ENCODE results near the gene MAPK8.

Gene MAPK8

DNA sequence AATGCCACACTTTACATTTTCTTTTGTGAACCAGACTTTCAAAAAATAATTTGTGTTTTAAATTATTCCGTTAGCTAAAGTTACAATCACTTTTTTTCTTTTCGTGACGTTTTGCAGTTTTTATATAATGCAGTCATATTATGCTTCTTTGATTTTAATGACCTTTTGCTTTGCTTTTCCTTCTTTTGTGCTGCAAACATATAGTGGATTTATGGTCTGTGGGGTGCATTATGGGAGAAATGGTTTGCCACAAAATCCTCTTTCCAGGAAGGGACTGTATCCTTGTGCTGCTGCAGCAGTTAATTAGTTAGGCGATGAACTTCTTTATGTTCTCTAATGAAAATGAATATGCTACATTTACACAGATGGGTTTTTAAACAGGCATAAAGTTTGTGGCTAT is 117.4 kb downstream of the MAPK8 start:
- no peak for DNase-seq

DNA sequence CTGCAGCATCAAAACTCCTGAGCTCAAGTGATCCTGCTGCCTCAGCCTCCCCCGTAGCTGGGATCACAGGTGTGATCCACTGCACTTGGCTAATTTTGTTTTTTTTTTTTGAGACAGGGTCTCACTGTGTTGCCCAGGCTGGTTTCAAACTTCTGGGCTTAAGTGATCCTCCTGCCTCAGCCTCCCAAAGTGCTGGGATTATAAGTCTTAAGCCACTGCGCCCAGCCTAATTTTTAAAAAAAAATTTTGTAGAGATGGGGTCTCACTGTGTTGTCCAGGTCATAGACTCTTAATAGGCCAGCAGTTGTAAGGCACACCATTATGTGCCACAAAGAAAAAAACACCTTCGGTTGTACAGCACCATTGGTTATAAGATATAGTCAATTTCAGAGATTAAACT is 122.4 kb downstream of the MAPK8 start:
- DNase-seq: no peak

DNA sequence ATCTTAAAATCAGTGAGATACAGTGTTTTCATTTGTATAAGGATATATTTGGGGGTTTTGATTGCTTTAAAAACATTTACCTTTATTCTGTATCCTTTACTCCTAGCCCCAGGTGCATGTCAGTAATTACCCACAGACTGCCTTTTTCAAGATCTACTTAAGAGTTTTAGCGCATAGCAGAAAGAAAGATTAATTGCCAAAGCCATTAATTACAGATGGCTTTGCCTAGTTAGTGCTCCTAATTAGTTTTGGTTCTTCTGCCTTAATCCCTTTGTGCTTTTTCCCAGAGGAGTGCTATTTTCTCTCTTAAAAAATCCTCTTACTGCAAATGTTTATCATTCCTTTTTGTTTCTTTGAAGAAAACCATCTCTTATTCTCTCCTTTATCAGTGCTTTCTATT is 122.8 kb downstream of the MAPK8 start:
- no peak for DNase-seq

DNA sequence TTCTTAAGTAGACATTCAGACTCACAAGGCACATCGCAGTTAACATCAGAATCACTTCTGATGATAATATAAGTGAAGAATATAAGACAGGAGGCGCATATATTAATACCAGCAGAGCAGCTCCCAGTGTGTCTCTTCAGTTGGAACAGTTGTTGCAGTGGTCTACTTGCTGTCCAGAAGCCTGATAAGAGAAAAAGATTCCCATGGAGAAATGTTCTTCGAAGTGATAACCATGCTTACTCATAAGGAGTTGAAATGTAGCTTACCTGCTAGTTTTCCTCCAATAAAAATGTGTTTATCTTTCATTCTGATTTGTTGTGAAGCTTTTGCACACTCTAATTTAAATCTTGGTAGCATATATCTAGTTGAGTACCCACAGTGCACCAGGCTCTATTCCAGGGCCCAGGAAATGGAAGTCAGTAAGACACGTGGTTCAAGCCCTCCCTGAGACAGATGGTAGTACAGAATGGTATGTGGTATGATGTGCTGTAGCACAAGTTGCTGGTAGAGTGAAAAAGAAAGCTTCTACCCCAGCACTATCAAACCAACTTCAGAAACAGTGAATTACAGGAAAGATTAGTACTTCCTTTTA is 124.0 kb downstream of the MAPK8 start:
- DNase-seq: no peak

DNA sequence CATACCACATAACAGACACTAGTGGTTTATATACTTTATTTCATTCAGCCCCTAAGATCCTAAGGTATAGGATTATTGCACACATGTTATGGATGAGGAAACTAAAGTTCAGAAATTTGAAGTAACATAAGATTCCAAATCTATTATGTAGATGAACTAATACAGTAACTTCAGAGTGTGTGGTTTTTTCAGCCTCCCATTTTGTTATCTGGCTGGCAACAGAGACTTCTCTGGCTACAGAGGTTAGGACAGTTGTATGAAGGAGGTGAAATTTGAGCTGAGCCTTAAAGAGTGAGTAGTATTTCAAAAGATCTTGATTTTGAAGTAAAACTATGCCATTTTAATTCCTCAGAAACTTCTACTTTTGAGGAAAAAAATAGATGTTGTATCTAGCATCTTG is 125.4 kb downstream of the MAPK8 start:
- DNase-seq: no peak

DNA sequence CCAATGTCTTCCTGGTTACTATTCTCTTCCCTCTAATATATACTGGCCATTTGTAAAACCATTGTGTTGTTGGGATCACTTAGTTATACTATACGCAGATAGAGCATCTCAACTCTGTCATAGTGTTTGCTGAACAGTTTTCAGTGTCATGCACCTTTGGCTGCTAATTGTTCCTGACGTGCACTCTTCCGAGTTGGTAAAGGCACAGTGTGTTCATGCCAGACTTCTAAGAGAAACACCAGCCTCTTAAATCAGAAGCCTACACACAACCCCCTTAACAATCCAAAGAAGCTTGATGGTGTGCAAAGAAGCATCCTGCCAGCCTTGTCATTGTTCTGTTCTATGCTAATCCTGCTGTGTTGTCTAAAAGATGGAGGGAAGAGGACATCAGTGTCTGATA is 131.1 kb downstream of the MAPK8 start:
- DNase-seq: no peak

DNA sequence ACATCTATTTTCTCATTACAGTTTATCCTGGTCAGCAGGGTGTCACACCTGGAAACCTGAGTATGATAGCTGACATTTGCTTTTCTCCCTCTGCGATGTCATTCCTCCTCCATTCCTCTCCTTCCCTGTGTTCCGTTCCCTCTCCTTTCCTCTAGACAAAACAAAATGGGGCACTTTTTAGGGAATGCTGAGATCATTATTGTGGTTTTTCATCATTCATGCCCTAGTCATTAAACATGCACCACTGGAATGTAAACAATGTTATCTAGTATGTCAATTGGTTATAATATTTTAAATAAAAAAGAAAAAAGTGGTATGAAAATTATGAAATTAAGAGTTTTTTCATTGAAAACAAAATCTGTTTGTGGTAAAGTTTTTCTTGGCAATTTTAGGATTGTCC is 132.6 kb downstream of the MAPK8 start:
- DNase-seq: no peak

DNA sequence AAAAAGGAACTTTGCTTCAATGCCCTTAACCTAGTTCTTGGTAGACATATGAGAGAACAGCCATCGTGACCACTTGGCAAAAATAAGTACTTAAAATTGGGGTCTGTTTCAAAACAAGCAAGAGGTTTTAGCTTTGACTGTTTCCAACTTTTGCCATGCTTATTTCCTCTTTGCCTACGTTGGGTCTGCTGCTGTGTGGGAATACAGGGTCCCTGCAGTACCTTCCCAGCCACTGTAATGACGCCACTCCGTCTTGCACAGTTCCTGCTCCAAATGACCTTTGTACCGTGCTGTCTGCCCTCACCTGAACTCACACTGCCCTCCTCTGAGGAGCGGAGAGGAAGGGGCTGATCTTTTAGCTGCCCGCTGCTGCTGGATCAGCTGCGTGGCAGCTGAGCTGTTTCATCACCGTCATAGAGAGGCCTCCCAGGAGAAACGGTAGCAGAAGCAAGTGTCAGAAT is 133.1 kb downstream of the MAPK8 start:
- DNase-seq: no peak

DNA sequence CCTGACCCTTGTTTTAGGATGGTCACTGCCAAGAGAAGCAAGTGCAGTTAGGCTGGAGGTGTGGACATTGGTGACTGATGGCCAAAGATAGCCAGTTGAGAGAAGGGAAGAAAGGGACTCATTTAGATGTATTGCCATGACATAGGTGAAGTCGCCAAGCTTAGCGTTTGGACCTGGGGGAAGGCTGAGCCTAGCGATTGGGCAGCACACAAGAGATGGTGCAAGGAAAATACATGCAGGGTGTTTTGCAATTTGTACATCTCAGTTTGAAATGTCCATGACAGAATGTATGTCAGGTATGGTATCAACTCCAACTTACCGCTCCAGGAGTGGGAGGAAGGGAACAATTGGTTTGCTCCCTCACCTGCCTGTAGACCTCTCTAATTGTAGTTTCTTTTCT is 134.3 kb downstream of the MAPK8 start:
- no peak for DNase-seq

DNA sequence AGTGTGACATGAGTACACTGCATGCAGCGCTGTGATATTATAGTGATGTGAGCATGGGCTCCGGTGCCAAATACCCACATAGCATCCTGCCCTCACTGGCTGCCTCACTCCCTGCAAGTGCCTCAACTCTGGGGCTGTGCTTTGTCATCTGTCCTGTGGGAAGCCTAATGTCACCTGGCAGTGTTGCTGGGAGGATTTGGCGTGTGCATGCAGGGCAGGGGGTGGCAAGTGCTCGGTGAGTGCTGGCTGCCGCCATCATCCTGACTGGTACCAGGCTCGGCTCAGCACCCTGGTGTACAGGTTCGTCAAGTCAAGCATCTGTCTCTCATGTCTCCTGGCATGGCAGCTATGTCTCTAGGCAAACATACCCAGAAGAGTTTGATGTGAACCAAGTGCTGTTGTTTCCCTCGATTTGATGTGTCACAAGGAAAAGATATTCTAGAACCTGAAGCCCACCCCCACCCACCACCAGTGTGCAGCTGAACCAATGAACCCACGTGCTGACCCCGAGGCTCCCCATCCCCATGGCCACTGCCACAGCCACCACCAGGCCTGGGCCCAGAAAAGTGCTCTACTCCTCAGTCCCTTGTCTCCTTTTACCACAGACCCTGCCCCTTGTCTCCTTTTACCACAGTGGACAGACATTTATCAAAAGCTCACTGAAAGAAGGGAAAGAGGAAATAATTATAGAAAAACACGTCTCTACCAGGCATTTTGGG is 135.8 kb downstream of the MAPK8 start:
- DNase-seq: no peak

DNA sequence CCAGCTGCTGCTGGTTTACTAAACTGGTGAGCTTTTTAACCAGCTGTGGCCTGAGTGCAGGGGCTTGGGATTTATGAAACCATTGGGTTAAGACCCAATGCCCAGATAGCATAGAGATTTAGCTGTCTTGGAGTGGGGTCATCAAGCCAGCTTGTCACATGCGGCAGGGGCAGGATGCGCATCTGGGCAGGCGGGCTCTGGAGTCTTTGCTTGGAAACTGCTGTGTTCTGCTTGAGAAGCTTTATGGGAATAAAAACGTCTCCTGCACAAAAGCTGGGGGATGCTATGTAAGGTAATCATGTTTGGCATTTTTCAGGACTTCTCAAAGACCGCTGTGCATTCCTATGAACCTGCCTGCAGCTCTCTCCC is 136.3 kb downstream of the MAPK8 start:
- no peak for DNase-seq

DNA sequence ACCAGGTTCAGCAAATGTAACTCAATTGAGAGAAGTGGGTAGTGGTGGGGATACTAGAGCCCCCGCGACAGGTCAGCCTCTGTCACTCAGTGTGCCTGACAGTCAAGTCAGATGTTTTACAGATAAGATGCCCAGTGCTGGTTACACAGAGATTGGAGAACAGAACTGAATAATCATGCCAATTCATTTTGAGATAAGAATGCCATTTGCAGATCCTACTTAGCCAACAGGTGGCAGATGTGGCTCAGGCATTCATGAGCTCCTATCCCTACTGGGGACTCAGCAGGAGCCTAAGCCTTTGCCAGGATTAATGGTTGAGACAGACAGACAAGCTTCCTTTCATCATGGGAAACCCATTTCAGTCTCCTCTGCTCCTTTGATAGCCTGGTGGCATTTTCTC is 137.8 kb downstream of the MAPK8 start:
- no peak for DNase-seq

DNA sequence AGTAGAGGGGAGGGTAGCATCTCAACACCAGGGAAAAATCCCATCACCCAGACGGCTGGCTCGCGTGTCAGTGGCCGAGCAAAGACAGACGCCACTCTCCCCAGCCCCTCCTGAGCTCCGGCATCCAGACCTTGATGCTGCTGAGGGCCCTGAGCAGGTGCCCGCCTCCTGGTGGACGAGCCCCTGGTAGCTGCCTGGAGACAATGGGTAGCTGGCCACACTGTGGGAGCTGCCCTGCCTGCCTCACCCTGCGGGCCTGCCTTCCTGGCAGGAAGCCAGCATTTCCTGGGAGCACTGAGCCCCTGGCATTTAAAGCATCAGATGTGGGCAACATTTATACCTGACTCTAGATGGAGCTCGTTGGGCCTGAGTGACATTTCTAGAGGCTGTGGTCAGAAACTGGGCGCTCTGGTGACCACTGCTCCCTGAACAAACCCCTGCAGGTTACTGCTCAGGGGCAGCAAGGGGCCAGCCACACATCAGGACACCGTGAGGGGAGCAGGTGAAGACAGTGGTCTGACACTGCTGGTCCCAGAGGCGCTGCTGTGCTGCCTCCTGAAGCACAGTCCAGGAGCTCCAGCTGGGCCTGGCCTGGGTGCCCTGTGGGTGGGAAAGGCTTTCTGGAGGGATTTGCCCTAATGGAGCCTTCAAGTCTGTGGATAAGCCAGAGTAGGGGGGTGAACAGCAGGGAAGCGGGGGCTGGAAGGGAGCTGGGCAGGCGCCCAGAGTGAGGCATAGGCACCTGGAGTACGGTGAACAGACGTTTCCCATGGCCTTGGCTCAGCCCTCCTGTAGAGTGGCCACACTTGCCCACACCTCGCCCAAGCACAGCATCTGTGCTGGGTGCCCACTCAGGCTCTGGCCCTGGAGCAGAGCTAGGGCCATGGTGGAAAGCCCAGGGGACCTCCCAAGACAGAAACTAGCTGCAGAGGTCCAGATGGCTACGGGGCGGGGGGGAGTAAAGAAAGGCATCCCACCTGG is 138.7 kb downstream of the MAPK8 start:
- DNase-seq: no peak

DNA sequence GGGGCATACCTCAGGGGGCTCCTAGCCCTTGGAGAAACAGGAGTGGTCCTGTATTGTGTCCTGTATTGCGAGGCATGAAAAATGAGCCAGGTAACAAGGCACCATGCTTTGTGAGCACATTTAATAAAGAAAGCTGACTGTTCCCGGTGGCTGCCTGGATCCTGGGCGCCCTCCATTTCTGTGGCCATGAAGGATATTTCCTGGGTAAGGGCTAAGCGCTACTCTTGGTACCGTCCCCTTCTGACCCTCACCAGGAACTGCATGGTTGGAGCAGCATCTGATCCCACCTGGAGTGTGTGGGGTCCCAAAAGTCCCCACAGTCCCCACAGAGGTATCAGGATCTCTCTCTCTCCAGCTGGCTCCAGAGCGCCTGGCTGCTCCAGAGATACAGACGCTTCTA is 139.5 kb downstream of the MAPK8 start:
- DNase-seq: no peak

DNA sequence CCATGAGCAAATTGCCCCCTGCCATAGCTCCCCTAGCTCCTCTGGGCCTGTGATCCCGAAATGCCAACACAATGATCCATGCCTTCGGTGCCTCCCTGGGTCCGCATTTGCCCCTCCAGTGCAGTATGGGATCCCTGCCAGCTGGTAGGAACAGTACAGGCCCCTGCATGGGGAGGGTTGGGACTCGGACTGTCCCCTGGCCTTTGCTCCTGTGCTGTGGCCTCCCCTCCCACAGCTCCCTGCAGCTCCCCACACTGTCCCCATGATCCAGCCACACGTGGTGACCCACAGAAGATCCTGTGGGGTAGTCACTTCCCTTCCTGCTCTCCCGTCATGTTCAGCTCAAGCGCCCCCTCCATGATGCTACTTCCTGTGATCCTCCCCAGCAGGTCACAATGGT is 140.3 kb downstream of the MAPK8 start:
- no peak for DNase-seq

DNA sequence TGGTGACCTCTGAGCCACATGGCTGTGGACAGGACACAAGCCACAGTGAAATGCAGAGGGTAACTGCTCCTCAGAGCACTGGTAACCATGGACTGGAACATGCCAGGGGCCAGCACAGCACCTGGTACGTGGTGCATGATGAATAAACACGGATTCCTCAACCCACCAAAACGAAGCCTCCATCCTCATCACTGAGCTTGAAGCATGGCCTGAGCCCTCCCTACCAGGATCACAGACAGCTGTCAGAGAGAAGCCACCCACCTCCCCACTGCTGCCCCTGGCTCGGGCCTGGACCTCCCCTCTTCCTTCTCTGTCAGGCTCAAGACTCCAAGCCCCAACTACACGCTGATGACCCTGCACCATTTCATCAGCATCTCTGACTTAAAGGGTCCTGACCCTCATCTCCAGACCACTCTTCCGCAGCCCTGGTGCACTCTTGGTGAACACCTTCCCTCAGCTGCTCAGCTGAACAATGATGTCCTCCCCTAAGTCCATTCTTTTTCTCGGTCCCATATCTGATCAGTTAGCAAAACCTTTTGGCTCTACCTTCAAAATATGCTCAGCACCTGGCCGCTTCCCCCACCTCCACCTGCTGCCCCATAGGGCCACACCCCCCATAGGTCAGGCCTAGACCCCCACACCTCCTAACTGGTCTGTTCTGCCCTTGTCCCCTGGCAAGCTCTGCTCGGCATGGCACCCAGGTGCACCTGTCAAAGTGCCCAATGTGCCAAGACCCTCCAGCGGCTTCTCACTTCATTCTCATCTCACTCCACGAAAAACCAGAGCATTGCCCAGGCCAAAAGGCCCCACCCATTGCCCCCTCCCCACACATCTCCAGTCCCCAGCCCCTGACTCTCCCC is 141.1 kb downstream of the MAPK8 start:
- DNase-seq: no peak

DNA sequence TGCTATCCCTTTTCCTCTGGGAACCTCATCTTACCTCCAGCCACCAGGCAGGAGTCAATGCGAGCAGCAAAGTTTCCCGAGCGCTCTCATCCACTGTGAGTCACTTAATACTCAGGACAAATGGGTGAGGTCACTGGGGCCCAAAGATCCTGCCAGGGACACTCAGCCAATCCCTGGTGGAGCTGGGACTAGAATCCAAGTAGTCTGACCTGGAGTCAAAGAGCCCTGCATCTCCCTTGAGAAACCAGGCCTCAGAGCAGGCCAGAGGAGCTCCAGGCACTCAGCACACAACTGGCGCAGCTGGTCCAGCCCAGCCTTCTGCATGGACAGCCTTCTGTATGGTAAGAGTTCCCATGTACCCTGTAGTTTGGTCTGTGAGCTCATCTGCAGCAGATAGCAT is 142.3 kb downstream of the MAPK8 start:
- DNase-seq: no peak

DNA sequence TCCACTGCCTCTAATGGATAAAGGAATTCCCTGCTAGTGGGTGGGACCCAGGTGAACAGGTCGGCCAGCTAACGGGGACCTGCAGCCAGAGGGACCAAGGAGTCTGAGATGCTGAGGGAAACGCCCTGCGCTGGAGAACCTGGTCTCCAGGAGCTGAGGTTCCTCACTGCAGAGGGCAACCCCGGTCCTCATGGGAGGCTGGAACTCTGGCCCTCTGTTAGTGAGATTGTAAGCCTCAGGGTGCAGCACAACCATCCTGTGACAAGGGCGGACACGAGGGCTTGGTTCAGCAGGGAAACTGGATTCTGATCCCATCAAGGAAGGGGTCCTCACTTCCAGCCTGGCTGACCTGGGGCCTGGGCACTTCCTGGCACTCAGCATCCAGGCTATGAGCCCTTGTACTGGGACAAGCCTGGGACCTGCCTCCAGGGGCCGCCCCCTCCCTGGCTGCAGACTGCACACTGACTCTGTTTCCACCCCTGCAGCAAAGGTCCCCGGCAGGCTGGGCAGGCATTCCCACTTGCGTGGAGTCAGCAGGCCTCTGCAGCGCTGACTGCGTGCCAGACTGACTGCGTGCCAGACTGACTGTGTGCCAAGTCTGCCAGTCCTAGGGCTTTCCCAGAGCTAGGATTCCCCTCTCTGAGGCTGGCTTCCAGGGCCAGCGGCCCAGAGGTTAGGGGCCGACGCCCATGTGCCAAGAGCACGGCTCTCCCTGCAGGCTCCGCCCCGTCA is 143.2 kb downstream of the MAPK8 start:
- no peak for DNase-seq

DNA sequence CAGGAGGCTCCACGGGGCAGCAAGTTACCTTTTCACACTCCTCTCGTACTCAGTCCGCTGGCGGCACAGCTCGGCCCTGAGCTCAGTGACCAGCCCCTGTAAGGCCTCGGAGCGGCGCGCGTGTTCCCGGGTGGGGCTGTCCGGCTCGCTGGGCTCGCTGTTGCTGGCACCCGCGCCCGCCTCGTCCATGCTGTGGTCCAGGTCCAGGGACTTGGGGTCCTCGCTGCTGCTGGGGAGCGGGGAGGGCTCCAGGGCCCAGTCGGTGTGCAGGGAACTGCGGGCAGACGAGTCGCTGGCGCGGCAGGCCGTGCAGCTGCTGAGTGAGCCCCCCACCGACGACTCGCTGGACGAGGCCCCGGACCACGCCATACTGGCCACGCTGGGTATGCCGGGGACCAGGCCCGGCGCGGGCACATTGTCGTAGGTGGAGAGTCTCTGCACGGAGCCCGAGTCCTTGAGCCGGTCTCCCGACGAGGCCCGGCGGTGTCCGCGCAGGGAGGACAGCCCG is 143.8 kb downstream of the MAPK8 start:
- no peak for DNase-seq

DNA sequence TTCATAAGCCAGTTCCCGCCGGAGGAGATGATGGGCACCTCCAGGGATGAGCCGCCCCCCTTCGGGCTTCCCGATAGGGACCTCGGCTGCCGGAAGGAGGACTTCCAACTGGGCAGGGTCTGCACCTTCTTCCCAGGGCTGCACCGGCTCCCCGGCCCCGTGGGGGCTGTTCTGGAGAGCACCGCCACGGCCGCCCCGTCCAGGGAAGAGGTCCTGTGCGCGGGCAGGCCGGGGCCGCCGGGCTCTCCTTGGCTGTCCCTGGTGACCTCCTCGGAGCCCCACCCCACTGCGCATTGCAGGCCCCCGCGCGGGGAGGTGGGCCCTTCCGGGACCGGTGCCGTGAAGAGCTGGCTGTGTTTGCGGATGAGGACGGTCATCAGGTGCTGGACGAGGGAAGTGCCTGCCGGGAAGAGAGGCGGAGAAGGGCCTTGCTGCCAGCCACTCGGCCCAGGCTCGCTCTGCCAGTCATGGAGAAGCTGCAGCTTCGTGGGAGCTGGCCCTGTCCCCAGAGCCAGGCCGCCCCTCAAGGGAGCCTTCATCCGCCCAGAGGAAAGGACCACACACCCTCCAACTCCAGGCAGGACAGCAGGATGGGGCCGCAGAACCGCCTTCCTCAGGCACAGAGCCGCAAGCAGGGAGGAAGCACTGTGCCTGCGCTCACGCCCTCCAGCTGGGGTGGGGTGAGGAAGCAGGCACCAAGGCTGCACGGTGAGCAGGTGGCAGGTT is 144.4 kb downstream of the MAPK8 start:
- no peak for DNase-seq

All from CD4-positive, alpha-beta T cell treated with Interleukin-21 for 1 hour (primary cell).